H1 (cell line): ENCODE measurements around the gene QPCTL. TPM values are rescaled to one million over a fixed set of nuclear protein-coding genes. Genes with fewer than 3 reads are reported as not detected.

Experiments used
- ASH2L ChIP-seq: fragments of 200-600, 300-600 bp; sonication (generic); IDR thresholded peaks from one replicate; pipeline ENCODE4 v1.7.1; 2017; ENCODE audit warnings: low read length
- CEBPB ChIP-seq: IDR thresholded peaks from 2 replicates; pipeline ENCODE4 v1.6.1; 2012; ENCODE audit warnings: low read depth, low read length
- CHD7 ChIP-seq: fragments of 300-600 bp; sonication (generic); IDR thresholded peaks from 2 replicates; pipeline ENCODE4 v1.7.1; 2012; ENCODE audit warnings: low read length, moderate library complexity, mild to moderate bottlenecking, inconsistent platforms; ENCODE audit not compliant: insufficient replicate concordance
- CTBP2 ChIP-seq: IDR thresholded peaks from 2 replicates; pipeline ENCODE4 v1.7.0; 2011; ENCODE audit warnings: borderline replicate concordance, mild to moderate bottlenecking, moderate library complexity, mixed read lengths, low read length; ENCODE audit not compliant: insufficient read depth, insufficient read length
- EGR1 ChIP-seq: IDR thresholded peaks from 2 replicates; pipeline ENCODE4 v1.6.1; 2011; ENCODE audit warnings: low read depth, low read length, borderline replicate concordance
- RBBP5 ChIP-seq: IDR thresholded peaks from 2 replicates; pipeline ENCODE4 v1.7.1; 2012; ENCODE audit warnings: low read depth, mild to moderate bottlenecking, inconsistent platforms, low read length, moderate library complexity, borderline replicate concordance
- SIN3A ChIP-seq, 2 experiments: IDR thresholded peaks in 1 of 2; conservative IDR thresholded peaks in 1 of 2; 2 replicates each; pipeline ENCODE4 v1.6.1; 2011 to 2012; ENCODE audit warnings: low read length in 2 of 2, improper control_type of control experiment in 1 of 2, low read depth in 1 of 2, mild to moderate bottlenecking in 1 of 2
- YY1 ChIP-seq: IDR thresholded peaks from 2 replicates; pipeline ENCODE4 v1.6.1; 2011; ENCODE audit warnings: low read depth, mild to moderate bottlenecking, low read length
- polyA plus RNA-seq, 7 experiments: library from polyadenylated mRNA; depleted of rRNA in 3 of 7; stranded (reverse) in 5 of 7; unstranded in 2 of 7; fragments of >200 nt in 5 of 7; fragments of 200-250 nt in 2 of 7; gene quantifications; 1 replicate in 5 of 7; 2 replicates in 1 of 7; 4 replicates in 1 of 7; pipeline versions ENCODE4 v1.2.1 to v1.2.3, GENCODE V29; 2011 to 2013; ENCODE audit warnings: missing spikeins in 2 of 7, mixed read lengths in 2 of 7
- total RNA-seq: library from RNA; stranded (reverse); fragmentation: NEBNext Ultra II Directional; extraction: Animal tissue kit (Norgen Biotek cat#: 25700); gene quantifications from 2 replicates; pipeline ENCODE4 v1.2.1, GENCODE V29; 2021

QPCTL gene
- total and polyA plus RNA-seq, 2 of the 8 experiments (the other 6 are each of a cell fraction or from before 2014, with no cell fraction given): 25.2 to 35.3 TPM

- TF ChIP-seq CHD7: no peak
- no peak for TF ChIP-seq EGR1
- TF ChIP-seq SIN3A (conservative IDR thresholded peaks at IDR 0.05 in 1 of 2, IDR thresholded peaks at IDR 0.05 in 1 of 2; ENCODE audit: low read depth in 1 of 2, low read length in 2 of 2): peak; percentile 40 to 92
- TF ChIP-seq ASH2L: peak; percentile 54
- no peak for TF ChIP-seq YY1
- TF ChIP-seq CTBP2: no peak
- no peak for TF ChIP-seq RBBP5
- TF ChIP-seq CEBPB: no peak
Measured at GRCh38 chr19:45691516-45692186, 815 bp upstream of the QPCTL start, which contains the start of gene SNRPD2 (continued).
